HG02840 (cell line): ENCODE data around the gene CBLIF.
"Not testable (repeated sequence)": the region's sequence is repeated elsewhere in the genome, so short reads cannot be mapped to it uniquely, and the experiment has no call there.

Experiments used
- ATAC-seq: cut with Tn5 transposase; IDR thresholded peaks from one replicate; pipeline ENCODE4 v1.9.1; 2021; ENCODE audit warnings: mild to moderate bottlenecking, moderate library complexity, moderate number of reproducible peaks; ENCODE audit not compliant: unreplicated experiment, low FRiP score

The CBLIF gene

DNA sequence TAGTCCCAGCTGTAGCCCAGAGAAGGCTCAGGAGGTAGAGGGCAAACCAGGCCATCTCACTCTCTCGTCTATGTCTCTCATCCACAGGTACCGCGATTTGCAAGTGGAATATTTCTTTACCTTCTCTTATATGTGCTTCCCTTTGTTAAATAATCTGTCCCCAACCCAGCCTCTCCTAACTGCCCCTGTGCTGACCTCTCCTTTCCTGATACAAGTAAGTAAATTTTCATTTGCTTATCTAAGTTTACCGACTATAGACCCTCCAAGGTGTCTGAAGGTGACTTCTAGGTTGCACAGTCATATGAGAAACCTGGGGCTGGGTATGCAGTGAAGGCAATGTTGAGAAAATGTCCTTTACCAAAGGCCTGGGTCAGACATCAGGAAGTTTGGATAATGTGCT is at the start of gene CBLIF:
Gene CBLIF, minus strand, starts transcription at position 101 of the 400 bp plus-strand sequence. Its CDS starts 46 bp downstream, at position 55.
- ATAC-seq = no peak

DNA sequence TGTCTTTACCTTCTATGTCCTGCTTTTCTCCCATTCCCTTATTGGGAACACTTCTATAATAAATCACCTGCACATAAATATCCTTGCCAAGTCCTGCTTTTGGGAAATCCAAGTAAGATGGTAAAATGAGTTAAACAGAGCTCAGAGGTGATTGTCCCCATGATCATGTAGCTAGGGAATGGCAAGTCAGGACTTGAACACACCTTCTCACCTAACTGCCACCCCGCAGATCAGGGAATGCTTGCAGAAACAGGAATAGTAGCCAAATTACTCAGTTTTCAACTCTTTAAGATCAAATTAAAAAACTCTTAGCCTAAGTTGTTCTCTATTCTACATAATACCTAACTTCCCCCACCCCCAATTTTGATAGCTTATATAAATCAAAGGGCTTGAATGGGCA is 49.3 kb upstream of the CBLIF start:
- no peak for ATAC-seq

DNA sequence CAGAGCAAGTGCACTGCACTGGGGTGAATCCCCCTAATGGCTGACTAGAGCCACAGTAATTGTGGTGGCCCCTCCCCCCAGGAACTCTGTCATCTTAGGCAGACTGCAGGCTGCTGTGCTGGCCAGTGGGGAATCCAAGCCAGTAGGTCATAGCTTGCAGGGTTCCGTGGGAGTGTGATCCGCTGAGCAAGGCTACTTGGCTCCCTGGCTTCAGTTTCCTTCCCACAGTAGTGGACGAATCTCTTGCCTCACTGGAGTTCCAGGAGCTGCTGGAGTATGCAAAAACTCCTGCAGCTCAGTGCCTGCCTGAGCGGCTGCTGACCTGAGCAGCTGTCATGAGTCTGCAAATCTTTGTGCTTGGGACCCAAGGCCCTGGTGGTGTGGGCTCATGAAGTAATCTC is 46.5 kb upstream of the CBLIF start:
- ATAC-seq = no peak

DNA sequence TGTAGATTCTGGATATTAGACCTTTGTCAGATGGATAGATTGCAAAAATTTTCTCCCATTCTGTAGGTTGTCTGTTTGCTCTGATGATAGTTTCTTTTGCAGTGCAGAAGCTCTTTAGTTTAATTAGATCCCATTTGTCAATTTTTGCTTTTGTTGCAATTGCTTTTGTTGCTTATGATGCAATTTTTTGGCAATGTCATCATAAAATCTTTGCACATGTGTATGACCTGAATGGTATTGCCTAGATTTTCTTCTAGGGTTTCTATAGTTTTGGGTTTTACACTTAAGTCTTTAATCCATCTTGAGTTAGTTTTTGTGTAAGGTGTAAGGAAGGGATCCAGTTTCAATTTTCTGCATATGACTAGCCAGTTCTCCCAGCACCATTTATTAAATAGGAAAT is 41.9 kb upstream of the CBLIF start:
- ATAC-seq = not testable (repeated sequence)

DNA sequence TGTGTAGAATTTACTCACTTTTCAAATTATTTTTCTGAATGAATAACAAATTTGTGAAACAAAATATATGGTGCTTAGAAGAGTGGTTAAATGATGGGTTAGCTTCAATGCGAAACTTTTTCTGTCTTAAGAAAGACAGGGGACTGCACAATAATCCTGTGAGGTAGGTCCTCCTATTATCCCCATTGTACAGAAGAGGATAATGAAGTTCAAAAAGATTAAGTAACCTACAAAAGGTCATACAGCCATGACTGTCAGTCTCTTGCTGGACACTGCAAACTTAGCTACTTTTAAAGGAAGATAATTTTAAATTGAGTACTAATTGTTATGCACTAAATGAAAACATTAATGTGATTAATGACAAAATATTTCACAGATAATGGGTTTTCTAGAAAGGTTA is 38.3 kb upstream of the CBLIF start:
- ATAC-seq = no peak

DNA sequence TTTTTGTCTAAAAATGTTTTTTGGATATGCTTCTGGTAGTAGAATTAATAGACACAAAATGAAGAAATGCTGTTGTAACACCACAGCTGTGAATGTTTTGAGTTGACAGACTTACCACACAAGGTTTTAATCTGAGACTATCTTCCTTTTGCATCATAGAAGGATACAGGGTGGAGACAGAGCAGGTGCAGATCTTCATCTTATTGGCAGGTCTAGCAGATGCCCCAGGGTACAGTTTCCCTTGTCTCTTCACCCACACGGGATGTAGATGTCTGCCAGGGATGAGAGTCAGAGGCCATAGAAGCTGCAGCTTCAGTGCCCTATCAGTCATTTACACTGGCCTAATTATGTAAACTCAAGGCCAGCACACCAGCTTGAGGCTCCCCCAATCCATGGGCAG is 34.3 kb upstream of the CBLIF start:
- ATAC-seq = no peak

DNA sequence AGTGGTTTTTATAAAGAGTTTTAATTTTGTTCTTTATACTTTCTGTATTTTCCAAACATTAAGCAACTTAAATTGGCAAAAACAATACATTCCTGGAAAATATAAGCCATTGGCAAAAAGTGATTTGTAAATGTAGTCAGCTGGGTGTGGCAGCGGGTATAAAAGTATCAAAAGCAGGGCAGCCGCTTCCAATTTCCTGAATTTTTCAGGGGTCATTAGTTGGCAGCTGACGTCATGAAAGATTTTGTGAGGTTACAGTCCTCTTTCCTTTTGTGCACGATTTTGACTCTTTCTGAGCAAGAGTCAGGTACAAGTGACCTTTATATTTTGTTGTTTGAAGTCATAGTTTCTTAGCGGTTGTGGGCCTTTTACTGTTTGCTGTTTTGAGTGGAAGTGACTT is 33.3 kb upstream of the CBLIF start, which contains the start of gene OOSP3:
Gene OOSP3, plus strand, starts transcription at position 208 of the 400 bp plus-strand sequence. Its CDS starts 27 bp downstream, at position 235.
- ATAC-seq = no peak

DNA sequence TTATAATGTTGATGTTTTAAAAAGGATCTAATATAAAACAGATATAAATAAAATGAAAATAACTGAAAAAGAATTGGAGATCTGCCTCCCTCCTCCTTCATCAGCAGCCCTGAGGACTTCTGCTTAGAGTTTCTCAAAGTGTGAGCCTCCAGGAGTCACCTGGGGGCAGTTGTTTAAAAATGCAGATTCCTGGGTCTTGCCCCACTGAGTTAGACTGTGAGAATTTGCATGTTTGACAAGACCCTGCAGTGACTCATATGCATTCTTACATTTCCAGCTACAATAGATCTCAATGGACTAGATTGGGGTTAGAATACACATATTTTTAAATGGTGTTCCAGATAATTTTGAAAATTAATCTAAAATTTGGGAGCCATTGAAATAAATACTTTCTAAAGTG is 32.5 kb upstream of the CBLIF start:
- no peak for ATAC-seq

DNA sequence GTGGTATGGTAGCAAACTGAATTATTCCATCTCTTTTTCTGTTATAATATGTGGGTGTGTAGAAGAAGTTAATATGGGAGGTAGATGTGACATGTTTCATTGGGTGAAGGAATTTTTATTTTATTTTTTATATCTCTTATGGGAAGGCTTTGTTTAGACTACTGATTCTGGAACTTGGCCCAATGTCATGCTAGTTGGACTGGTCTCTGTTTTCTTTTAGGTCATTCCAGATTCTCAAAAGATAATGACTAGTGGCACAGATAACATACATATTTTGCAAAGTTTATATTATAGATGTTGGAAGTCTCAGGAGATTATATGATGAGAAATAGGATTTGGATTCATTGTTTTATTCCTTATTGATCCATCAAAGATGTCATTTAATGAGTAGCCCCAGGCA is 32.0 kb upstream of the CBLIF start:
- ATAC-seq = no peak

DNA sequence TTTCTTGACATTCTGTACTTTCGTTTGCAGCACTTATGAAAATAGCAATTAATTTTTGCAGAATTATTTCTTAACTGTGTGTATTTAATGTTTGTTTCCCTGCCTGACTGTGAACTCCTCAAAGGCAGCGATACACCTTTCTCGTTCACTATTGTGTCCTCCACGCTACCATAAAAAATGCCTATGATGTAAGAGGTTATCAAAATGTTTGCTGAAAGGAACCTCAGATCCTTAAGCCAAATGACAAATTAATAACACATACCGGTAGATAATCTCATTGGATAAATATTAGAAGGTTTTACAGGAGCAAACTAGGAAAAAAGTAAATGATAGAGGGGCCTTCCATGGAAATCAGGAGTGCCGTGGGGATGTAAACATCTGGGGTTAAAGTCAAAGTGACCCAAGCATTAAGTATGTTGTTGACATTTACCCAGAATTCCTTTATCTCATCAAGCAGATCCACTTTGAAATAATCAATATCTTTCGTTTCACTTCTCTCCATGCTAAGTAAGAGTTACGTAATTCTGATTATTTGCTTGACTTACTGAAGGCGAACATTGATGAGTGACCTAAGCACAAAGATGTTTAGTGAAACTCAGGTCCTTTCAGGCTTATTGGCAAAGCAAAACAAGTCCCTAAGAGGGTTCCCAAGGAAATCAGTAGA is 30.7 kb upstream of the CBLIF start:
- no peak for ATAC-seq

DNA sequence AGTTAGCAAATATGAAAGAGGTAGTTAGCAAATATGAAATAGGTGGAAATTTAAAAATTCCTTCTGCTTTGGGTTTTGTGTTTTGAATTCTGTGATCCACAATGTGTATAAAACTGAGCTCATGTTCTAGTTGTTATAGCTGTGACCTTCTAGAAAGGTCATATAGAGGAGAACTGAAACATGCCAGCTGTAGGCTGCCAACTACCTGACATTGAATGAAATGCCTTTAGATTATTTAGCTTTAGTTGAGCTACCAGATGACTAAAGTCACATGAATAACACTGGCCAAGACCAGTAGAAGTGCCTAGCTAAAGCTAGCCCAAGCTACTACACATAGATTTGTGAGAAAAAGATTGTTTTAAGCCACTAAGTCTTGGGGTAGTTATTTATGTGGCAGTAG is 26.8 kb upstream of the CBLIF start:
- no peak for ATAC-seq

DNA sequence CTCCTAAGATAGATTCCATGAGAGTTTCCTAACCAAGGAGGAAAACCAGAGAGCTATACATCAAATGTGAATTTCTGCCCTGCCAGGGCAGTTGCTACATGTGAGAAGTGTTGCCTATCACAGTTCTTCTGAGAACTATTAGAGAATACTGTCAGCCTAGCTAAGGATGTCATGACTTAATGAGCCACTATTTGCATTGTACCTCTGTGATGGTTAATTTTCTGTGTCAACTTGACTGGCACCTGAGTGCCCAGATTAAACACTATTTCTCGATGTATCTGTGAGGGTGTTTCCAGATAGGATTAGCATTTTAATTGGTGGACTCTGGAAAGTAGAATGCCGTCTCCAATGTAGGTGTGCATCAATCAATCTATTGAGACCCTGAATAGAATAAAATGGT is 22.6 kb upstream of the CBLIF start:
- no peak for ATAC-seq

DNA sequence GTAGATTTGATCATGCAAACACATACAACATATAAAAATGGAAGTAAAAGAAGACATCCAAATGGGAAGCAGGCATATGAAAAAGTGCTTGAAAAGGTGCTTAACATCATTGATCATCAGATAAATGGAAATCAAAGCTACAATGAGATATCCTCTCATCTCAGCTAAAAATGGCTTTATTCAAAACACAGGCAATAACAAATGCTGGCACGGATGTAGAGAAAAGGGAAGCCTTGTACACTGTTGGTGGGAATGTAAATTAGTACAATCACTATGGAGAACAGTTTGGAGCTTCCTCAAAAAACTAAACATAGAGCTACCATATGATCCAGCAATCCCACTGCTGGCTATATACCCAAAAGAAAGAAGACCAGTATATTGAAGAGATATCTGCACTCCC is 21.5 kb upstream of the CBLIF start:
- ATAC-seq = no peak

DNA sequence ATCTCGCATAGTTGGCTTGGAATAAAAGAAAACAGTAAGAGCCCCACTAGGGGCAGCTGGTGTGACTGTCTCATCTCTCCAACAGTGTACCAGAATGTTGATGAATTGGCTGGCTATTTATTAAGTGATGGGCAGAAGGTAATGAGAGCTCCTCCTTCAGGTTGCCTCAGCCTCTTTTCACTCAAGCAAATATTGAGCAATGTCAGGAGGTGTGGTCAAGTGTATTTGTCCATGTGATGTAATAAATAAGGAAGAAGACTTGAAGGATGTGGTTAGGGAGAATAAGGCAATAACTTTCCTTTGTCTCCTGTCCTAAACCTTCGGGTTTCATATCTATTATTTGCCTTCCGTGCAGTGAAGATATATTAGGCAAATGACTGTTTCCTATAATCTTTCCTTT is 21.1 kb upstream of the CBLIF start, which contains the start of gene TCN1:
Gene TCN1, minus strand, starts transcription at position 91 of the 400 bp plus-strand sequence. Its CDS starts 17 bp downstream, at position 74.
- no peak for ATAC-seq

DNA sequence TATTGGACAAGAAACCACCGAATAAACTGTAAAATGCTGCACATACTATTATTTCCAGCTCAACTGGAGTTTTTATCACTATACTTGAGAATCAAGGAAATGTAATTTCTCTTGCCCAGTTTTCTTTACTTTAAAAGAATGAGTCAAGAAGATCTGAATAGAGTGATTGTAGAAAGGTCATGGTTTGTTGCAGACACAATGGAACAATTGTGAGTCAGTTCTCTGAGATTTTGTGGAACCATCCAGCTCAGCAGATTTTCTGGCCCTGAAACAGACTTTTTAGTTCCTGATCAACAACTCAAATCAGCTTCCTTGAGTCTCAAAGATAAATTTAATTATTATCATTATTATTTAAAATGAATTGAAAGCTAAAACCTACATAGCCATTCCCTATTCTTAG is 19.7 kb upstream of the CBLIF start:
- ATAC-seq = no peak

DNA sequence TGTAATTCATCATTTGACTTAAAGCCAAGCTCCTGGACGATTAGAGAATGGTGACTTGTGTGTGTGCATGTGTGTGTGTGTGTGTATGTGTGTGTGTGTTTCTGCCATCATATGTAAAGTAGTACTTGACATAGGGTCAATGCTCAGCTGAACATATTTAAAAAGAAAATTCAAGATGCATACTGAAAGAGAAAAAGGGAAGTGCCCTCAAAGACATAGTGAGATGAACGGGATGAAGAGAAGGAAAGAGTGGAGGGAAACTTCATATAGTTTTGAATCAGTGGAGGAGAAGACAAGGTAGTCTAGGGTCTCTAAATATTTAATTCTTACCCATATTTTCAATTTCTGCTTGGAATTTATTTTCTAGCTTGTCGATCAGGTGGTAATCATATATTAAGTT is 17.0 kb upstream of the CBLIF start:
- no peak for ATAC-seq

DNA sequence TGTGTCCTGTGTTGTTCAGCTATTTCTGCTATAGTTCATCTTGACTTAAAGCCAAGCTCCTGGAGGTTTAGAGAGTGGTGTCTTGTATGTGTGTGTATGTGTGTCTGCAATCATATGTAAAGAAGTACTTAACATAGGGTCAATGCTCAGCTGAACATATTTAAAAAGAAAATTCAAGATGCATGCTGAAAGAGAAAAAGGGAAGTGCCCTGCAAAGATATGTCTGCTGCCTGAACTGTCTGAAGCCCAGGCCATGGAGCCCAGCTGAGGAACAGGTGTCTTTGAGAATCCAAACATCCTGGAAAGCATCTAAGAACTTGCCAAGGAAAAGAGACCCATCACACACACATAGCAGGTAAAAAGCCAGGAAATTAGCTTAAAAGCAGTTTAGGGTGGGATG is 14.4 kb upstream of the CBLIF start:
- ATAC-seq = no peak

DNA sequence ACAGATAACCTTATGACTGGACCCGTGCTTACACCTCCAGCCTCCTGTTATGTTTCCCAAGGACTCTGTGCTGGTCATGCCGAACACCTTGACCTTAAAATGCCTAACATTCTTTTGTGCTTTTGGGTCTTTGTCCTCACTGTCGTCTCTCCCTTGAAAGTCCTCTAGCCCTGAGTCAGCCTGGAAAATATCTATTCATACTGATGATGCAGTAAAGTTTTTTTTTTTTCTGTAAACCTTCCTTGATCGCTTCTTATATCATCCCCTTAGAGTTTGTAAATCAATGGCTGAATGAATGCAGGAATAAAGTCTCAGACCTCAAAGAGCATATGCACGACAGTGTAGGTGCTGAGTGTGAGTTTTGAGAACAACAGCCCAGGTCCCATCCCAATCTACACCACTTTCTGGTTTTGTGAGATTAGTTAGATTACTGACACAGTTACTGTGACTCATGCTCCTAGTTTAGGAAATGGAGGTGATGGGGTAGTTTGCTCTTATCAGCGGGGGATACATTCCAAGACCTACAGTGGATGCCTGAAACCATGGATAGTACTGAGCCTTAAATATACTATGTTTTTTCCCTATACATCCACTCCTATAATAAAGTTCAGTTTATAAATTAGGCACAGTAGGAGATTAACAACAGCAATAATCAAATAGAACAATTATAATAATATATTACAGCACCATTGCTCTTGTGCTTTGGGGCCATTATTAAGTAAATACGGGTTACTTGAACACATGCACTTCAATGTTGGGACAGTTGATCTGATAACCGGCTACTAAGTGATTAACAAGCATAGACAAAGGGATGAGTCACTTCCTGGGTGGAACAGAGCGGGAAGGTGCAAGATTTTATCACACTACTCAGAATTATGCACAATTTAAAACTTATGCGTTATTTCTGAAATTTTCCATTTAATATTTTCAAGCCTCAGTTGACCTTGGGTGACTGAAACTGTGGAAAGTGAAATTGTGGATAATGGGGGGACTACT is 12.4 kb upstream of the CBLIF start:
- ATAC-seq = no peak

DNA sequence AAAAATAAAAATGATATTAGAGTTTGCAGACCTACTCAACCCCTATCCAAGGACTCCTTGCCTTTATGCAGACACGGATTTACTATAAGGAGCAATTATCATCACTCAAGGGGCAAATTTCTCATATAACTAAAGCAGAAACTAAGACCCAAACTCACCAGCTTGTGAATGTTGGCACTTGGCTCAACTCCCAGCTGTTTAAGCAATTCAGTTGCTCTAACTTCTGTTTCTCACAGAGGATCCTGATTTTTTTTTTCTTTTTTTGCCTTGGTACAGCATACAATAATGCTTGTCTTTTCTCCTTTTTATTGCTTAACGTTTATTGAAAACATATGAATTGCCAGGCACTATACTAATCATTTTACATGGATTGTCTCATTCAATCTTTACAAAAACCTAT is 9.6 kb upstream of the CBLIF start:
- no peak for ATAC-seq

DNA sequence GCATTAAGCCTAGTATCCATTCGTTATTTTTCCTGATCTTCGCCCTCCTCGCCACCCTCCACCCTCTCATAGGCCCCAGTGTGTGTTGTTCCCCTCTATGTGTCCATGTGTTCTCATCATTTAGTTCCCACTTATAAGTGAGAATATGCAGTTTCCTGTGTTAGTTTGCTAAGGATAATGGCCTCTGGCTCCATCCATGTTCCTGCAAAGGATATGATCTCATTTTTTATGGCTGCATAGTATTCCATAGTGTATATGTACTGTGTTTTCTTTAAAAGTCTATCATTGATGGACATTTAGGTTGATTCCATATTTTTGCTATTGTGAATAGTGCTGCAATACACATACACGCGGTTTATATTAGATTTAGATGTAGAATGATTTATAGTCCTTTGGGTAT is 6.1 kb upstream of the CBLIF start:
- ATAC-seq = not testable (repeated sequence)

DNA sequence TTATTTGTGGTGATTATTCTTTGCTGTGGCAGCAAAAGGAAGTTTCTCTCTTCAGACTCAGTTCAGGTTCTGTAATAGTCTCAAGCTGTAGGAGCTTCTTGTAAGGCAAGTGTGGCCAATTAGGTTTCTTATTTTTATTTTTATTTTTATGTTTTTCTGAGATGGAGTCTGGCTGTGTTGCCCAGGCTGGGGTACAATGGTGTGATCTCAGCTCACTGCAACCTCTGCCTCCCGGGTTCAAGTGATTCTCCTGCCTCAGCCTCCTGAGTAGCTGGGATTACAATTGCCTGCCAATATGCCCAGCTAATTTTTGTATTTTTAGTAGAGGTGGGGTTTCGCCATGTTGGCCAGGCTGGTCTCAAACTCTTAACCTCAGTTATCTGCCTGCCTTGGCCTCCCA is 4.3 kb upstream of the CBLIF start:
- not testable (repeated sequence) for ATAC-seq
